ENCODE data around the gene KLC1.

Gene KLC1

DNA sequence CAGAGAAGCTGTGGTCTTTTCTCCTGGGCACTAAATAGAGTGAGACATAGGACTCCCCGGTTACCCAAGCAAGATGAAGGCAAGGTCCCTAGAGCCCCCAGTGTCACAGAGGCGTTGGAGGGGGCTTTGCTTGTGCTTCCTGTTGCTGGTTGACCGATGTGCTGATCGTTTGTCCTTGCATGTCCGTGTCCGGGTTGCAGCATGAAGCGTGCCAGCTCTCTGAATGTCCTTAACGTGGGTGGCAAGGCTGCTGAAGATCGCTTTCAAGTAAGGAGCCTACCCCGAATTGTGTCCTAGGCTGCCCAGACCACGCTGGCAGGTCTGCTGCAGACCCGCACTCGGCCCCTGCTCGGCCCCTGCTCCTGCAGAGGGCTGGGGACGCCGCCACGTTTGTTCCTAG is 63.1 kb downstream of the KLC1 start:
- DNase-seq = no peak

- no peak for DNase-seq
These were observed 63.9 kb downstream of the KLC1 start for GRCh38 chr14:103692871-103693270.

DNA sequence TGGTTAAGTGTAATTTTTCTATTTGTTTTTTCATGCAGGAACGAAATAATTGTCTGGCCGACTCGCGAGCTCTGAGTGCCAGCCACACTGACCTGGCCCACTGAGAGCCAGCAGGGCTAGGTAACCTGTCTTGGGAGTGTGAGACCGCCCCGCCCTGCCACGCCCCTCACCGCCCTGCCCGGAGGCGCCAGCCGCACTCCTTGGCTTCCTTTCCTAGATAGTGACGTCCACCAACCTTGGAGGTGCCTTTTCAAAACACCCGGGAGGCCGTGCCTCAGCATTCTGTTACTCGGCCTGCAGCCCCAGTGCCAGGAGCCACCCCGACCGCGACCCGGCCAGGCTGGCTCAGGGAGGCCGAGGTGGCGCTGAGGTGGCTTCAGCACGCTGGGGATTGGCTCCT is 64.5 kb downstream of the KLC1 start:
- DNase-seq = no peak

- no peak for DNase-seq
These were observed 65.6 kb downstream of the KLC1 start for GRCh38 chr14:103694572-103695026.

- no peak for DNase-seq
These were observed 66.5 kb downstream of the KLC1 start for GRCh38 chr14:103695296-103696069.

- no peak for DNase-seq
These were observed 67.0 kb downstream of the KLC1 start for GRCh38 chr14:103696070-103696402.

- DNase-seq = no peak
These were observed 67.6 kb downstream of the KLC1 start for GRCh38 chr14:103696466-103697071.

- no peak for DNase-seq
These were observed 68.2 kb downstream of the KLC1 start for GRCh38 chr14:103697206-103697602.

DNA sequence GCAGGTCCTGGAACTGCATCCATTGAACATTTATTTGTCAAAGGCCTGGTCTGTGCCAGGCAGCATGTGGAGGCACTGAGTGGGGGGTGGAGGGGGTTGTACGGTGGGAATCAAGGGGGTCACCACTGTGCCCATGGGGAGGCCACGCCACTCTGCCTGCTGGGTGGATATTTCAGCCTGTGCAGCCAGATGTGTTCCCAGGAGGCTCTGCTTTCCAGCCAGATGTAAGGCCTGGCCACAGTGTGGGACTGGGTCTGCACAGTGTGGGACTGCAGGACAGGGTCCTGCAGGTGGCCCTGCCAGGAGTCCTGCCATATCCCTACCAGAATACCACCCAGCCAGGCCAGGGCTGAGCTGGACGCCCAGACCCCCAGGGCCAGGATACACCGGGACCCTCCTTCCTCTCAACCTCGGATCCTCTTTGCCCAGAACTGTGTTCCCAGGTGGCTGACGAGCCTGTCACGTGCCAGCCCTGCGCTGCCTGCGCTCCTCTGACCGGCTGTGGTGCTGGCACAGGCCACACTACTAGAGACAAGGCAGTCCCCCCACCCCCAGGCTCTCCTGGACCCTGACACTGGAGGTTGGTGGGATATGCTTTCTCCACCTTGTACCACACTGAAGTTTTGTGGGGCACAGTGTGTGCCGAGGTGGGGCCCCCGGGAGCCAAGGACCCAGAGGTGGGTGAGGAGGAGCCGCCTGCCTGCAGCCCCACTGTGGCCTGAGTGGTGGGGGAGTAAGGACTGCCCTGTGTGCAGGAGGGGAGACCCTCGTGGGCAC is 68.8 kb downstream of the KLC1 start:
- no peak for DNase-seq

GRCh38 chr14:103698380-103699260 is 69.6 kb downstream of the KLC1 start:
- DNase-seq = no peak

GRCh38 chr14:103699261-103699661 is 70.2 kb downstream of the KLC1 start:
- no peak for DNase-seq

GRCh38 chr14:103699901-103700752 is 71.1 kb downstream of the KLC1 start:
- DNase-seq = no peak

DNA sequence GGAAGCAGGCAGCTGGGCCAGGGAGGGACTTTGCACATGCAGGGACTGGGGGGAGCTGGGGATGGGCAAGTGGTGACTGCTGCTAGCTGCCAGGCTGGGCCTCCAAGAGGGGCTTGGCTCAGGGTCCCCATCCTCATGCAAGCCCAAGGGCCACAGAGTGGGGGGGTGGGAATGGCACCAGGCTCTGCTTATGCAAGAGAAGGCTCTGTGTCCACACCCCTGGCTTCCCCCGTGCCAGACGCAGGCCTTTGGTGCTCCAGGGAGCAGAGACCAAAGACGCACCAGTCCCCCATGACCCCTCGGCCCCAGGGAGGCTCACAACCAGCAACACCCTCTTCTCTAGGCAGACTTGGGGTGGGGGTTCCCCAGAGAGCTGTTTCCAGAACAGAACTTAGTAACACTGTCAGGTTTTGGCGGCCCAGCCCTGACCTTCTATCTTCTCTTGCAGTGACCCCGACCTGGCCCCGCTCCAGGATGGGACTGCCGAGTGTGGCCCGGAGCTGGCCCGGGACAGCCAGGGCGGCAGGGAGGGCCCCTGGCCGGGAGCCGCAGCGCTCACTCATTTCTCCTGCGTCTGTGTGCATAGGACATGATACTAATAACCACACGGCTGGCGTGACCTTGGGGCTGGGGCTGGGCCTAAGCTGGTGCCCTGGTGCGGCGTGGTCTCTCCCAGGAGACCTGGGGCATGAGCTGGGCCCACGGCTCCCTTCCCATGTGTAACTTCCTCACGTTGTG is 71.9 kb downstream of the KLC1 start:
- no peak for DNase-seq

- no peak for DNase-seq
These were observed 73.1 kb downstream of the KLC1 start for GRCh38 chr14:103702095-103702494.

GRCh38 chr14:103702497-103703432 is 73.8 kb downstream of the KLC1 start:
- DNase-seq = no peak

DNA sequence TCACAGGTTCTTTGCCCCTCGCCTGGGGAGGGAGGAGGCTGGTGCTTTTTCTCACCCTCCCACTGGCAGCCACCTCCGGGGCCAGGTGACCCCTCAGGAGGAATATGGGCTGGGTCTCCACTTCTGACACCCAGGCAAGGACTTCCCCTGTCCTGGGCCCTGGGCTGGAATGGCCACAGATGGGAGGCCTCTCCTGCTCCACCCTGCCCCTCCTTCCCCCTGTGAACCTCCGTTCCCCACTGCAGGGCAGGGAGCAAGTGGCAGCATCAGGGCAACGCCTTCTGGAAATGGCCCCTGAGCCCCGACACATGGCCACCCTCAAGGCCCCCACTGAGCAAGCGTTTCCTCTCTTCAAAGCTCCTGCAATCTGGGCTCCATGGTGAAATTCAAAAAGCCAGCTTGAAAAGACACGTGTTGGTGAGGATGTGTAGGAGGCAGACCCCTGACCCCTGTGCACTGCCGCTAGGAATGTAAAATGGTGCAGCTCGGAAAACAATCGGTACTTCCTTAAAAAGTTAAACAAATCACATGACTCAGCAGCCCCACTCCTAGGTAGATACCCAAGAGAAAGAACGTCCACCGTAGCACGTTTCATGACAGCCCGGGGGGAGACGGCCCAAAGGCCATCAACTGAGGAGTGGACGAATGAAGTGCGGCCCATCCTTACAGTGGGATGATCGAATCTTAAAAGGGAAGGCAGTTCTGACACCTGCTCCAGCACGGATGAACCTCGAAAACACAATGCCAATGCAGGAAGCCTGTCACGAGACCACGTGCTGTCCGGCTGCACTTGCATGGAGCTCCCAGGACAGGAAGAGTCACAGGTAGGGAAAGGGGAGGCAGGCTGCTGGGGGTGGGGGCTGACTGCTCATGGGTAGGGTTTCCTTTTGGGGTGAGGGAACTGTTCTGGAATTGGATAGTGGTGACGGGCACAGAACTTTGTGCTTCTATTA is 74.7 kb downstream of the KLC1 start:
- no peak for DNase-seq

DNA sequence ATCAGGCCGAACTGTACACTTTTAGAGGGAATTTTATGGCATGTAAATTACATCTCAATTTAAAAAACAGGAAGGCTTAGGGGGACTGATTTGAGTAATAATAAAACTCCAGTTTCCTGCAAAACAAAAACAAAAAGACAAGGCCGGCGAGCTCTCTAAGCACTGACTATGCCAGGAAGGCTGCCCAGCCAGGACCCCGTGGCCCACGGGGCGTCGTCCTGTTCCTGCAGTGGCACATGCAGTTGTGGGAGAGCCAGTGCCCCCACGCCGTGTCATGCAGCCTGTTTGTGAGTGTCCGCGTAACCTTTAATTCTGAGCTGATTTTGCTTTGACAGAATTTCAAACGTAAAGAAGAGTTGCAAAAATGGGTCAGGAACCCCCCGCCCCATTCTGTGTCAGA is 75.7 kb downstream of the KLC1 start:
- DNase-seq = no peak

- DNase-seq = no peak
These were observed 76.1 kb downstream of the KLC1 start for GRCh38 chr14:103705118-103705503.
